Stimulated activated naive CD8-positive, alpha-beta T cell treated with anti-CD3 and anti-CD28 coated beads, Interleukin-15, Interleukin-2, amounts not matched to agents 100 ng/mL and 50 ng/mL, for 24 hours (primary cell): ENCODE data around the gene SLC47A2.
"Not testable (repeated sequence)": the region's sequence is repeated elsewhere in the genome, so short reads cannot be mapped to it uniquely, and the experiment has no call there.

Experiments used
- H3K27ac Mint-ChIP-seq: one replicate; pipeline ENCODE4 v1.8.0; 2021; ENCODE audit warnings: mild to moderate bottlenecking, mixed read lengths
- H3K27me3 Mint-ChIP-seq: one replicate; pipeline ENCODE4 v1.8.0; 2021; ENCODE audit warnings: mixed read lengths
- H3K36me3 Mint-ChIP-seq: one replicate; pipeline ENCODE4 v1.8.0; 2021; ENCODE audit warnings: low read depth, mixed read lengths
- H3K4me1 Mint-ChIP-seq: one replicate; pipeline ENCODE4 v1.8.0; 2021; ENCODE audit warnings: low read depth, mixed read lengths
- H3K4me3 Mint-ChIP-seq: one replicate; pipeline ENCODE4 v1.8.0; 2021; ENCODE audit warnings: mild to moderate bottlenecking, mixed read lengths
- H3K9me3 Mint-ChIP-seq: one replicate; pipeline ENCODE4 v1.8.0; 2021; ENCODE audit warnings: mixed read lengths

Gene SLC47A2

GRCh38 chr17:19709841-19710240 is 6.5 kb downstream of the SLC47A2 start:
- Mint-ChIP-seq H3K4me3 (no peak overlapping the region), H3K27ac (no peak overlapping the region), H3K27me3 (no peaks in the 10 kb centered on the region)

GRCh38 chr17:19708431-19709175 is 7.8 kb downstream of the SLC47A2 start:
- Mint-ChIP-seq H3K4me1 (no peaks in the 10 kb centered on the region), H3K9me3 (no peaks in the 10 kb centered on the region), H3K27me3 (no peaks in the 10 kb centered on the region), H3K27ac (no peak overlapping the region), H3K4me3 (no peak overlapping the region), H3K36me3 (no peaks in the 10 kb centered on the region)

More at GRCh38 chr17:19709841-19710240, 6.5 kb downstream of the SLC47A2 start:
- no peaks in the 10 kb centered on the region for H3K4me1 Mint-ChIP-seq
- H3K36me3 Mint-ChIP-seq: no peaks in the 10 kb centered on the region
- no peaks in the 10 kb centered on the region for H3K9me3 Mint-ChIP-seq

- no peak overlapping the region for H3K27ac Mint-ChIP-seq
- no peaks in the 10 kb centered on the region for H3K4me1 Mint-ChIP-seq
- H3K36me3 Mint-ChIP-seq: no peaks in the 10 kb centered on the region
- H3K9me3 Mint-ChIP-seq: no peaks in the 10 kb centered on the region
- no peak overlapping the region for H3K4me3 Mint-ChIP-seq
- H3K27me3 Mint-ChIP-seq: no peaks in the 10 kb centered on the region
Measured at GRCh38 chr17:19707728-19708221, 8.6 kb downstream of the SLC47A2 start.

- Mint-ChIP-seq H3K27me3 (no peaks in the 10 kb centered on the region), H3K36me3 (no peaks in the 10 kb centered on the region), H3K27ac (no peak overlapping the region), H3K9me3 (no peaks in the 10 kb centered on the region), H3K4me1 (no peaks in the 10 kb centered on the region), H3K4me3 (no peak overlapping the region)
Measured at GRCh38 chr17:19706791-19707727, 9.3 kb downstream of the SLC47A2 start.

GRCh38 chr17:19705771-19706770 is 10.3 kb downstream of the SLC47A2 start:
- no peaks in the 10 kb centered on the region for H3K36me3 Mint-ChIP-seq
- no peak overlapping the region for H3K4me3 Mint-ChIP-seq
- no peaks in the 10 kb centered on the region for H3K27me3 Mint-ChIP-seq
- H3K4me1 Mint-ChIP-seq: no peaks in the 10 kb centered on the region
- H3K27ac Mint-ChIP-seq: no peak overlapping the region
- H3K9me3 Mint-ChIP-seq: no peaks in the 10 kb centered on the region

GRCh38 chr17:19705201-19705600 is 11.2 kb downstream of the SLC47A2 start:
- Mint-ChIP-seq H3K4me3 (no peak overlapping the region), H3K4me1 (no peaks in the 10 kb centered on the region), H3K27ac (no peak overlapping the region), H3K9me3 (no peaks in the 10 kb centered on the region), H3K27me3 (no peaks in the 10 kb centered on the region), H3K36me3 (no peaks in the 10 kb centered on the region)

GRCh38 chr17:19703828-19704613 is 12.4 kb downstream of the SLC47A2 start:
- no peak overlapping the region for H3K27ac Mint-ChIP-seq
- H3K36me3 Mint-ChIP-seq: no peaks in the 10 kb centered on the region
- H3K9me3 Mint-ChIP-seq: no peaks in the 10 kb centered on the region
- no peak overlapping the region for H3K4me3 Mint-ChIP-seq
- H3K27me3 Mint-ChIP-seq: no peaks in the 10 kb centered on the region
- H3K4me1 Mint-ChIP-seq: no peaks in the 10 kb centered on the region

GRCh38 chr17:19703106-19703827 is 13.1 kb downstream of the SLC47A2 start:
- Mint-ChIP-seq H3K9me3 (no peaks in the 10 kb centered on the region), H3K27me3 (no peaks in the 10 kb centered on the region), H3K4me1 (no peaks in the 10 kb centered on the region), H3K4me3 (no peak overlapping the region), H3K27ac (no peak overlapping the region), H3K36me3 (no peaks in the 10 kb centered on the region)

GRCh38 chr17:19702217-19702641 is 14.2 kb downstream of the SLC47A2 start:
- Mint-ChIP-seq H3K4me1 (no peaks in the 10 kb centered on the region), H3K4me3 (no peak overlapping the region), H3K27me3 (no peaks in the 10 kb centered on the region), H3K9me3 (no peaks in the 10 kb centered on the region), H3K27ac (no peak overlapping the region), H3K36me3 (no peaks in the 10 kb centered on the region)

- Mint-ChIP-seq H3K4me1 (no peaks in the 10 kb centered on the region), H3K27ac (no peak overlapping the region), H3K4me3 (no peak overlapping the region), H3K36me3 (no peaks in the 10 kb centered on the region), H3K9me3 (no peaks in the 10 kb centered on the region), H3K27me3 (no peaks in the 10 kb centered on the region)
Measured at GRCh38 chr17:19686400-19687090, 29.8 kb downstream of the SLC47A2 start.

- H3K27me3 Mint-ChIP-seq, H3K9me3 Mint-ChIP-seq, H3K27ac Mint-ChIP-seq, H3K4me3 Mint-ChIP-seq, H3K36me3 Mint-ChIP-seq, H3K4me1 Mint-ChIP-seq: not testable (repeated sequence)
Measured at GRCh38 chr17:19684909-19685580, 31.3 kb downstream of the SLC47A2 start.

- no peak overlapping the region for H3K4me3 Mint-ChIP-seq
- no peaks in the 10 kb centered on the region for H3K36me3 Mint-ChIP-seq
- H3K4me1 Mint-ChIP-seq: no peaks in the 10 kb centered on the region
- H3K27ac Mint-ChIP-seq: no peak overlapping the region
- H3K27me3 Mint-ChIP-seq: no peaks in the 10 kb centered on the region
- H3K9me3 Mint-ChIP-seq: no peaks in the 10 kb centered on the region
Measured at GRCh38 chr17:19683117-19683516, 33.3 kb downstream of the SLC47A2 start.
